CD4-positive, alpha-beta T cell treated with Interleukin-12 subunit alpha and Interleukin-12 subunit beta, for 1 hour (primary cell): Measurements from ENCODE around the gene CNPY3.
"Not testable (repeated sequence)": the region's sequence is repeated elsewhere in the genome, so short reads cannot be mapped to it uniquely, and the experiment has no call there.

Source experiments
- DNase-seq: peaks from one replicate; pipeline ENCODE4 v3.0.0-alpha.2; 2020

CNPY3 gene

DNA sequence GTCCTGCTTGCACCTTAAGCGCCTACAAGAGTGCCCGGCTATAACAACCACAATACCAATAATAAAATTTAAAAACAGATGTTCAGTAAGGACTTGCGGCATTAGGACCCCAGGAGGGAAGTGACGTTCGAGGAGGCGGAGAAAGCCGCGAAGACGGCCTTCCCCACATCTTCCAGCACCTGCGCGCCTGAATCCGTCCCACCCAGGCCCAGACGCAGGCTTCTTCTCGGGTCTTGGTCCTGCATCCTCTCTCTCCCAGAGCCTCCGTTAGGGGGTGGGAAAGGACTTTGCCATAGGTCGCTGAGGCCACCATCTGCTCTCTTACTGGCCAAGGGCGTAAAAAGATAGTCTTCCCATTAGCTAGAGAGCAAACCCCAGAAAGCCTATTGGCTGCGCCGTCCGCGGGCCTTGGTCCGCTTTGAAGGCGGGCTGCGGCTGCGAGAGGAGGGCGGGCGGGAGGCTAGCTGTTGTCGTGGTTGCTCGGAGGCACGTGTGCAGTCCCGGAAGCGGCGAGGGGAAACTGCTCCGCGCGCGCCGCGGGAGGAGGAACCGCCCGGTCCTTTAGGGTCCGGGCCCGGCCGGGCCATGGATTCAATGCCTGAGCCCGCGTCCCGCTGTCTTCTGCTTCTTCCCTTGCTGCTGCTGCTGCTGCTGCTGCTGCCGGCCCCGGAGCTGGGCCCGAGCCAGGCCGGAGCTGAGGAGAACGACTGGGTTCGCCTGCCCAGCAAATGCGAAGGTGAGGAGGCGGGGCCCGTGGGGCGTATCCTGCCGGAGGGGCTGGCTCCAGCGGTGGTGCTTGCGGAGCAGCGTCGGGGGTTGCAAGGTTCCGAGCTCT, at the start of gene CNPY3:
Gene CNPY3 (plus strand): TSS at position 495 of the 835 bp plus-strand sequence. CDS start 91 bp downstream, at position 586.
- DNase-seq = peak; percentile 95

- not testable (repeated sequence) for DNase-seq
These were observed 49.0 kb upstream of the CNPY3 start for GRCh38 chr6:42880240-42880817.

- DNase-seq = peak; percentile 23
These were observed 48.4 kb upstream of the CNPY3 start for GRCh38 chr6:42880871-42881270.

GRCh38 chr6:42885702-42886101, 43.6 kb upstream of the CNPY3 start:
- no peak for DNase-seq

DNA sequence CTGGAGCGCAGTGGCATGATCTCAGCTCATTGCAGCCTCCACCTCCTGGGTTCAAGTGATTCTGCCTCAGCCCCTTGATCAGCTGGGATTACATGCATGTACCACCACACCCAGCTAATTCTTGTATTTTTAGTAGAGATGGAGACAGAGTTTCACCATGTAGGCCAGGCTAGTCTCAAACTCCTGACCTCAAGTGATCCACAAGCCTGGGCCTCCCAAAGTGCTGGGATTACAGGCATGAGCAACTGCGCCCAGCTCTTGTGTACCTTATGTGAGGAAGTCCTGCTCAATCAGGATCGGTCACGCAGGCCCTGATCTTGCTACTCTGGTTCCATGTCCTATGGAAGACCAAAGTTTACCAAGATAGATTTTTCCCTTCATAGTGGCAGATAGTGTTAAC, 41.1 kb upstream of the CNPY3 start:
- not testable (repeated sequence) for DNase-seq

DNA sequence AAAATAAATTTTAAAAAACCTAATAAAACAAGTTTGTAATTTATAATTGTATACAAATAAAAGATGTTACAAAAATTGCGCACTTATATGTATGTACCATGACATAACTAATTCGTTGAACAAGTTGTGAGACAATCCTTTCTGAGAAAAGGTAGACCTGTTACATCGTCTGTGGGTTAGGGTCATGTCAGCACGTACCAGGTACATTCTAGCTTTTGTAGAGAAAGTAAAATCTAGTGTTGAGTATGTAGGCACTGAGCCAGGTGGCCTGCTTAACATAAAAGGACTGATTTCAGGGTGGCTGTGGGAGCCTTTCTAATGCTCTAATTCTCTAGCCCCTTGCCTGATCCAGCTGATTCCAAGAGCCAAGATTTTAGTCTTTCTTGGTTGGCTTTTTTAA, 39.5 kb upstream of the CNPY3 start:
- DNase-seq = no peak

GRCh38 chr6:42890311-42891198, 38.7 kb upstream of the CNPY3 start:
- DNase-seq = peak; percentile 91

DNA sequence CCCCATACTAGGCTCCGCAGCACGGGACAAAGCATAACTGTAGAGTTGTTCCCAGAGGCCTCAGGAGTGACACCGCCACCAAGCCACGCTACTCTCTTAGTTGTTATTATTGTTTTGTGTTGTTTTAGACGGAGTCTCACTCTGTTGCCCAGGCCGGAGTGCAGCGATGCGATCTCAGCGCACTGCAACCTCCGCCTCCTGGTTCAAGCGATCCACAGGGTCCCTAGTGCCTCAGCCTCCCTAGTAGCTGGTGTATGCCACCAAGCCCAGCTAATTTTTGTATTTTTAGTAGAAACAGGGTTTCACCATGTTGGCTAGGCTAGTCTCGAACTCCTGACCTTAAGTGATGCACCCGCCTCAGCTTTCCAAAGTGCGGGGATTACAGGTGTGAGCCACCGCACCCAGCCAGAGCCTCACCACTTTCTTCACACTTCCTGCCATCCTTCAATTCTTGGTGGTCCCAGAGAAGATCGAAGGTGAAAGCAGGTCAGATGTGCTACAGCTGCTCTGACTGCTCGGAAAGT, 38.0 kb upstream of the CNPY3 start:
- DNase-seq = no peak

DNA sequence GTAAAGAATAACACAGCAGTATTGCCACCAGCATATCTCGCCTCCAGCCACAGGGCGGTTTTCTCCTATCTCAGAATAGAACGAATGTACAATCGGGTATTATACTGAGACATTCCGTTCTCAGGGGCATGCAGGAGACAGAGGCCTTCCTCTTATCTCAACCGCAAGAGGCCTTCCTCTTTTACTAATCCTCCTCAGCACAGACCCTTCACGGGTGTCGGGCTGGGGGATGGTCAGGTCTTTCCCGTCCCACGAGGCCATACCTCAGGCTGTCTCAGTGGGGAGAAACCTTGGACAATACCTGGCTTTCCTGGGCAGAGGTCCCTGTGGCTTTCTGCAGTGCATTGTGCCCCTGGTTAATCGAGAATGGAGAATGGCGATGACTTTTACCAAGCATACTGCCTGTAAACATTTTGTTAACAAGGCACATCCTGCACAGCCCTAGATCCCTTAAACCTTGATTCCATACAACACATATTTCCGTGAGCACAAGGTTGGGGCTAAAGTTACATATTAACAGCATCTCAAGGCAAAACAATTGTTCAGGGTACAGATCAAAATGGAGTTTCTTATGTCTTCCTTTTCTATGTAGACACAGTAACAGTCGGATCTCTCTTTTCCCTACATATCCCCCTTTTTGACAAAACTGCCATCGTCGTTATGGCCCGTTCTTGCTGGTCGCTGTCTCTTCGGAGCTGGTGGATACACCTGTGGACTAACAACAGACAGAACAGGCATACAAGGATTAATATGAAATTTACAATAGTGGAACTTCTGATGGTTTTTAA, 35.0 kb upstream of the CNPY3 start:
- DNase-seq = not testable (repeated sequence)

- no peak for DNase-seq
These were observed 33.0 kb upstream of the CNPY3 start for GRCh38 chr6:42896178-42896719.

DNA sequence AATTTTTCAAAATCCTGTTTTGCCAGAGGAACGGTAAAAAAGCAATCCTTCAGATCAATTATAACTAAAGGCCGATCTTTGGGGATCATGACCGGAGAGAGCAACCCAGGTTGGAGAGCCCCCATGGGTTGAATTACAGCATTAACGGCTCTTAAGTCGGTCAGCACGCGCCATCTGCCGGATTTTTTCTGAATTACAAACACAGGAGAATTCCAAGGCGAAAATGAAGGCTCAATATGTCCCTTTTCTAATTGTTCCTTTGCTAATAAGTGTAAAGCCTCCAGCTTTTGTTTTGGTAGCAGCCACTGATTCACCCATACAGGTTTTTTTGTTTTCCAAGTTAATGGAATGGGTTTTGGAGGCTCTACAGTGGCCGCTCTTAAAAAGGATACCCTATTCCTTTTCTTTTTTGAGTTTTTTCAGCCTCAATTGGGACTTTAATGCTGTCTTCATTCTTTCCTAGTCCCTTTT, 30.4 kb upstream of the CNPY3 start:
- DNase-seq = peak; percentile 81

GRCh38 chr6:42899871-42900270, 29.4 kb upstream of the CNPY3 start:
- no peak for DNase-seq

- DNase-seq = peak; percentile 85
These were observed 27.7 kb upstream of the CNPY3 start for GRCh38 chr6:42901538-42901957.

GRCh38 chr6:42902429-42903263, 26.6 kb upstream of the CNPY3 start:
- DNase-seq = not testable (repeated sequence)

DNA sequence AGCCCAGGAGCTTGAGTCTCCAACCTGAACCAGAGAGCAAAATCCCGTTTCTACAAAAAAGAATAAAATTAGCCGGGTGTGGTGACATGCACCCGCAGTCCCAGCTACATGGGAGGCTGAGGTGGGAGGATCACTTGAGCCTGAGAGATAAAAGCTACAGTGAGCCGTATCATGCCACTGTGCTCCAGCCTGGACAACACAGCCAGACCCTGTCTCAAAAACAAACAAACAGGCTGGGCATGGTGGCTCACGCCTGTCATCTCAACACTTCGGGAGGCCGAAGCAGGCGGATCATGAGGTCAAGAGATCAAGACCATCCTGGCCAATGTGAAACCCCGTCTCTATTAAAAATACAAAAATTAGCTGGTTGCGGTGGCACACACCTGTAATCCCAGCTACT, 24.8 kb upstream of the CNPY3 start:
- no peak for DNase-seq

DNA sequence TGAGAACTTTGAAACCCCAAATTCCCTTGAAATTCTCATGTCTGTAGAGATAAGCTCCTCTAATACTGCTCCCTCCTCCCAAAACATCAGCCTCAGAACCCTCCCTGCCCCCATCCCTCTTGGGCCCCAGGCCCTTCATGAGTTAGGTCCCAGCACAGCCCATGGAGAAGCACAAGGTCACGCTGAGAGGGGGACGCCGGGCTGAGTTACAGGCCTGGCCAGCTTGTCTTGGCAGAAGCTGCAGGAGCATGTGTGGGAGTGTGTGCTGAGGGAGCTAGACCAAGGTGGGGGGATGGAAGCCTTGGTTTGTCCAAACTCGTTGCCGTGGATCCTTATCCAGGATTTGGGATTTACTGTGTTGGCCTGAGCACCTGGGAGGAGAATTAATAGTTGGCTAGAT, 21.9 kb upstream of the CNPY3 start:
- DNase-seq = no peak

DNA sequence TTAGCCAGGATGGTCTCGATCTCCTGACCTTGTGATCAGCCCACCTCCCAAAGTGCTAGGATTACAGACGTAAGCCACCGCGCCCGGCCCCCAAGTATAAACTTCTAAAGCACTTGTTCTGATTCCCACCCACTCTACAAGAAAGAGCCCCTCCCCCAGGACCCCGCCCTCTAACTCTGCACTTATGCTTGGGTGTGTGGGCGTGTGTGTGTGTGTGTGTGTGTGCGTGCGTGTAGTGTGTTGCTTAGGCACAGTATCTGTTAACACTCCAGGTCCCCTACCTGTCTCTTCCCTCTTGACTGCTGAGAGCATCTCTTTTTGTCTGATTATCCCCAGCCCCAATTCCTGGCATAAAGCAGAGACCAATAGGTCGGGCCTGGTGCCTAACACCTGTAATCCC, 19.4 kb upstream of the CNPY3 start:
- no peak for DNase-seq

DNA sequence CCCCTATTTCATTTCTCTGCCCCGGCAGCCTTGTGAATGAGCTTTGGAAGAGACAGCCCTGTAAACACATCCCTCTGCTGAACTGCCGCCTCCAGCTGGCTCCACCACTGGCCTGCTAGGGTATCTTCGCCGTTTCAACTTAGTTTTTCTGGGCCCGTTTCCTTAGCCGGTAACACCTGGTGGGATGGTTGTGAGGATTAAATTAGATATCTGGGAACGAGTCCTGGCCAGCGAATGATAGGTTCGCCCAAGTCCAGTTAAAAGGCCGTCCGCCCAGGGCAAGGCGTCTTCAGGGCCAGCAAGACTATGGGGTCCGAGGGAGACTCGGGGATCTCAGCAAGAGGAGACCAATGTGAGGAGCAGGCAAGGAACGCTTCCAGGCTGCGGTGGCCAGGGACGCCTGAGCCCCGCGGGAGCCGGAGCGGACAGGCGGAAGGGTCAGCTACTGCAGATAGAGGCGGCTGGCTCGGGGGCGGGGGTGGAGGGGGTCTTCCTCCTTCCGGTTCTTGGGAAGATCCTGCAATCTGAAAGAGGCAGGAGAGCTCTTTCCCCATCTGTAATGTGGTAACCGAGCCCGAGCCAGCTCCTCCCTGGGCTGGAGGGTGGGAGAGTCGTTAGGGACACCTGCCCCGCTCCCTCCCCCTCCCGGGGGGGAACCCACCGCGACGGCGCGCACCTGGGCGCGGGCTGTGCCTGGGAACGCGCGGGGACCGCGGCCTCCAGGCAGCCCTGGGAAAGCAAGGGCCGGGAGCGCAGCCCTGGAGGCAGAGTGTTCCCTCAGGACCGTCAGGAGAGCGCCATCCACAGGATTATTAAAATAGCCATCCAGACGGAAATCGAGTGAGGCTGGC, 17.9 kb upstream of the CNPY3 start:
- DNase-seq = no peak

GRCh38 chr6:42914546-42914945, 14.7 kb upstream of the CNPY3 start:
- DNase-seq = no peak

DNA sequence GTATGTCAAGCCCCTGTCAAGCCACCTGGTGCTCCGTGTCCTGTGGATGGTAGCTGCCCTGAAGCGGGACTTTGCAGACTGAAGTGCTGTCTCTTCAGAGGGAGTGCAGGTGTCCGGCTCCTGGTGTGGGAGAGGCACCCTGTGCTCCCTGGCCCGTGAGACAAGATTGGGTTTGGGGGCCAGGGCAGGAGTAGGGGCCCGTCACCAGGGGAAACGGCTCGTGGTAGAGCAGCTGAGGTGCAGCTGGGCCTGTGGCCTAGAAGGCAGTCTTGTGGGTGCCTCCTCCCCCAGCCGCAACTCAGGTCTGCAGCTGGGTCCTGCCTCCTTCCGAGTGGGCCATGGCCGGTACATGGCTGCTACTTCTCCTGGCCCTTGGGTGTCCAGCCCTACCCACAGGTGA, 13.5 kb upstream of the CNPY3 start, which contains the start of gene PTCRA:
Gene PTCRA (plus strand): TSS at position 322 of the 400 bp plus-strand sequence. CDS start 17 bp downstream, at position 339.
- DNase-seq = no peak
